Endothelial cell of umbilical vein (primary cell): ENCODE data around the gene TNFSF18. TPM values are rescaled to one million over a fixed set of nuclear protein-coding genes. Genes with fewer than 3 reads are reported as not detected.

Experiments used
- BruUV-seq: library from RNA; stranded (reverse); fragments of 400-500 nt; replicated peaks from 2 replicates; lab custom pipeline; 2021; lab: Mats Ljungman, UMichigan
- CTCF ChIA-PET: fragments of 300-600, 350-600 bp; sonication (Branson Sonifier 250); formaldehyde crosslinking; loops from one replicate; lab custom pipeline; 2021; ENCODE audit warnings: antibody characterized with exemption, inconsistent platforms; lab: Charles Lee
- POLR2A ChIA-PET: fragments of 300-600, 350-600 bp; sonication (Branson Sonifier 250); formaldehyde crosslinking; loops from one replicate; lab custom pipeline; 2021; ENCODE audit warnings: antibody characterized with exemption, inconsistent platforms; lab: Charles Lee
- DNase-seq: peaks from one replicate; pipeline ENCODE4 v3.0.0-alpha.2; 2011; ENCODE audit warnings: low read depth, low spot score
- FAIRE-seq: peaks from 2 replicates; lab custom pipeline; 2011; peaks lifted over from hg19 to GRCh38; lab: Jason Lieb, UNC
- H2AFZ ChIP-seq: 2 replicates; pipeline ENCODE4 v1.6.0; 2012; ENCODE audit warnings: low read depth, low read length, control low read depth, inconsistent platforms
- H3K27ac ChIP-seq: 2 replicates; pipeline ENCODE4 v1.5.1; 2011; ENCODE audit warnings: low read depth, mild to moderate bottlenecking, control low read depth, low read length, moderate library complexity; ENCODE audit not compliant: insufficient read depth
- H3K27me3 ChIP-seq, 2 experiments: 2 replicates each; pipeline versions ENCODE4 v1.6.0 to v1.6.1; 2011; ENCODE audit warnings: low read length in 2 of 2, mixed read lengths in 1 of 2; ENCODE audit not compliant: control insufficient read depth in 2 of 2, insufficient read depth in 2 of 2
- H3K36me3 ChIP-seq, 2 experiments: 2 replicates in 1 of 2; 3 replicates in 1 of 2; pipeline ENCODE4 v1.5.1; 2011; ENCODE audit warnings: low read length in 2 of 2, mild to moderate bottlenecking in 1 of 2, moderate library complexity in 1 of 2; ENCODE audit not compliant: control insufficient read depth in 2 of 2, insufficient read depth in 2 of 2; ENCODE audit errors: extremely low read depth in 1 of 2
- H3K4me1 ChIP-seq: 3 replicates; pipeline ENCODE4 v1.5.1; 2011; ENCODE audit warnings: mild to moderate bottlenecking, low read length; ENCODE audit not compliant: control insufficient read depth, insufficient read depth; ENCODE audit errors: extremely low read depth
- H3K4me2 ChIP-seq: 2 replicates; pipeline ENCODE4 v1.6.1; 2011; ENCODE audit warnings: low read length, control low read depth, mixed read lengths; ENCODE audit not compliant: insufficient read depth
- H3K4me3 ChIP-seq, 3 experiments: fragments of 200-600 bp in 1 of 3; sonication (generic), shearing (Covaris generic) in 1 of 3; replicated peaks in 1 of 3; 2 replicates each; pipeline ENCODE4 v1.5.1; 2011 to 2016; ENCODE audit warnings: control low read depth in 3 of 3, low read length in 3 of 3, mild to moderate bottlenecking in 2 of 3, inconsistent platforms in 1 of 3, low read depth in 1 of 3, moderate library complexity in 1 of 3; ENCODE audit not compliant: insufficient read depth in 1 of 3
- H3K79me2 ChIP-seq: 2 replicates; pipeline ENCODE4 v1.6.0; 2012; ENCODE audit warnings: low read length, inconsistent platforms; ENCODE audit not compliant: control insufficient read depth, insufficient read depth
- H3K9ac ChIP-seq: replicated peaks from 2 replicates; pipeline ENCODE3; 2011; ENCODE audit warnings: low read length, control low read depth; ENCODE audit not compliant: insufficient read depth; ENCODE audit errors: extremely low read depth
- H3K9me1 ChIP-seq: replicated peaks from 3 replicates; pipeline ENCODE4 v1.6.0; 2011; ENCODE audit warnings: mild to moderate bottlenecking, low read length; ENCODE audit not compliant: control insufficient read depth, insufficient read depth; ENCODE audit errors: extremely low read depth
- H3K9me3 ChIP-seq: replicated peaks from 2 replicates; pipeline ENCODE4 v1.5.1; 2012; ENCODE audit warnings: low read length, inconsistent platforms; ENCODE audit not compliant: control insufficient read depth, insufficient read depth
- H4K20me1 ChIP-seq: replicated peaks from 2 replicates; pipeline ENCODE3; 2011; ENCODE audit warnings: mild to moderate bottlenecking, low read length; ENCODE audit not compliant: control insufficient read depth, insufficient read depth; ENCODE audit errors: extremely low read depth
- CTCF ChIP-seq, 2 donors: IDR thresholded peaks; 1 replicate in 1 of 2; 2 replicates in 1 of 2; pipeline ENCODE4 v1.5.1; 2011; ENCODE audit warnings: low read length in 2 of 2, mild to moderate bottlenecking in 2 of 2, moderate library complexity in 2 of 2, control low read depth in 1 of 2, inconsistent platforms in 1 of 2, low read depth in 1 of 2; ENCODE audit not compliant: insufficient read depth in 1 of 2; ENCODE audit errors: extremely low read depth in 1 of 2
- EZH2 ChIP-seq: IDR thresholded peaks from 2 replicates; pipeline ENCODE4 v1.6.1; 2012; ENCODE audit warnings: borderline replicate concordance, low read depth, mild to moderate bottlenecking, moderate library complexity, low read length, inconsistent platforms; ENCODE audit not compliant: severe bottlenecking
- FOS ChIP-seq: IDR thresholded peaks from 2 replicates; pipeline ENCODE4 v1.6.1; 2011; ENCODE audit warnings: mild to moderate bottlenecking, low read length, moderate library complexity, borderline replicate concordance; ENCODE audit not compliant: insufficient read depth
- GATA2 ChIP-seq: IDR thresholded peaks from 2 replicates; pipeline ENCODE4 v1.7.0; 2011; ENCODE audit warnings: low read depth, mild to moderate bottlenecking, moderate library complexity, mixed read lengths, low read length; ENCODE audit not compliant: insufficient read length, insufficient read depth
- JUN ChIP-seq: IDR thresholded peaks from 2 replicates; pipeline ENCODE4 v1.6.1; 2011; ENCODE audit warnings: borderline replicate concordance, low read depth; ENCODE audit not compliant: insufficient read length, insufficient read depth
- MAX ChIP-seq: IDR thresholded peaks from 2 replicates; pipeline ENCODE4 v1.6.1; 2011; ENCODE audit not compliant: insufficient read depth, insufficient read length
- MYC ChIP-seq: IDR thresholded peaks from one replicate; pipeline ENCODE4 v1.6.1; 2011; ENCODE audit warnings: mild to moderate bottlenecking, low read depth, low read length
- POLR2A ChIP-seq: IDR thresholded peaks from 2 replicates; pipeline ENCODE4 v1.6.1; 2012; ENCODE audit warnings: low read depth, mild to moderate bottlenecking, control low read depth, low read length
- POLR2AphosphoS5 ChIP-seq: IDR thresholded peaks from 2 replicates; pipeline ENCODE4 v1.6.1; 2012; ENCODE audit warnings: low read depth, mild to moderate bottlenecking, control low read depth, low read length, moderate library complexity; ENCODE audit not compliant: insufficient read depth
- dilution Hi-C: fragments of 300-500 bp; cut with MboI; formaldehyde crosslinking; loops from one replicate; pipeline ENCODE4 v1.15.0; 2019; ENCODE audit warnings: low sequenced_read_pairs; ENCODE audit not compliant: extremely low pct_ligation_motif_present
- intact Hi-C: fragments of 100-400 bp; cut with micrococcal nuclease; formaldehyde crosslinking; loops from one replicate; pipeline ENCODE4 v1.10.0; 2022
- polyA plus RNA-seq, 4 experiments: library from polyadenylated mRNA; depleted of rRNA in 3 of 4; stranded (reverse) in 3 of 4; unstranded in 1 of 4; fragments of >200 nt; gene quantifications; 2 replicates each; pipeline versions ENCODE4 v1.2.1 to v1.2.3, GENCODE V29; 2011 to 2012; ENCODE audit warnings: missing spikeins in 1 of 4
- total RNA-seq: library from RNA; stranded (reverse); gene quantifications from 2 replicates; pipeline ENCODE4 v1.2.3, GENCODE V29; 2021

The TNFSF18 gene
- total and polyA plus RNA-seq, 2 donors (not counting 3 experiments of a cell fraction or from before 2014, with no cell fraction given) = 15.3 to 39.4 TPM

DNA sequence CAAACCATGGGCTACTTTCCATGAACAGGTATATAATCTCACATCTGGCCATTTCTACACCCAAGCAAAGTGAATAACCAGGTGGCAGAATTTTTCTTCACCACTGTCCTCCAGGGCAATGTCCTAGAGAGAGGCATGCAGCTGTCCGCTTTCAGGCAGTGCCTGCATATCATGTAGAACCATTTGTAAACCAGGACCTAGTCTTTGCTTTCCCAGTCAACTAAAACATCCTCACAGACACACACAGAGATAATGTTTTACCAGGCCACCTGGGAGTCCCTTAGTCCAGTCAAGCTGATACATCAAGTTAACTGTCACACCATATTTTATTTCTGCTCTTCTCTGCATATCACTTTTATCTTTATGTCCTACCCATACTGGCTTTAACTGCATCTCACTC lies 26.2 kb downstream of the TNFSF18 start:
- H3K9ac ChIP-seq = no peak overlapping the region
- no peaks in the 10 kb centered on the region for H3K9me1 ChIP-seq
- H4K20me1 ChIP-seq = no peaks in the 10 kb centered on the region
- TF ChIP-seq EZH2 = no peak
- no peak for TF ChIP-seq FOS
- no peak for TF ChIP-seq JUN
- no peak for TF ChIP-seq CTCF (IDR thresholded peaks at IDR 0.05; ENCODE audit: extremely low read depth in 1 of 2, insufficient read depth in 1 of 2, low read depth in 1 of 2, low read length in 2 of 2)
- no peak for TF ChIP-seq POLR2A
- no peak for TF ChIP-seq GATA2
- TF ChIP-seq MAX = no peak
- no peak for TF ChIP-seq MYC
- no peak for TF ChIP-seq POLR2AphosphoS5
- CTCF ChIA-PET = no interaction called here
- no peak overlapping the region for H3K4me2 ChIP-seq
- H3K27ac ChIP-seq = no peak overlapping the region
- DNase-seq (no peak), FAIRE-seq (no peak)
- no peaks in the 10 kb centered on the region for H3K9me3 ChIP-seq
- H2AFZ ChIP-seq = no peak overlapping the region
- intact Hi-C loops (no loop called here), dilution Hi-C loops (no loop called here)
- no TSS peak for BruUV-seq
- POLR2A ChIA-PET = no interaction called here
- H3K36me3 ChIP-seq = no peaks in the 10 kb centered on the region
- no peak overlapping the region for H3K4me3 ChIP-seq
- H3K27me3 ChIP-seq = no peaks in the 10 kb centered on the region
- H3K79me2 ChIP-seq = no peaks in the 10 kb centered on the region
- no peaks in the 10 kb centered on the region for H3K4me1 ChIP-seq
